ACC112 (cell line): Measurements from ENCODE around the gene SLC66A3.

Source experiments
- H2AFZ ChIP-seq: fragments of 200-600 bp; sonication (generic); one replicate; pipeline ENCODE4 v1.6.0; 2017; ENCODE audit warnings: antibody characterized with exemption, low read length; ENCODE audit not compliant: unreplicated experiment
- H3K27ac ChIP-seq: fragments of 200-600 bp; sonication (generic); 2 replicates; pipeline ENCODE4 v1.5.1; 2014; ENCODE audit warnings: low read depth, mild to moderate bottlenecking, antibody characterized with exemption, low read length, moderate library complexity
- H3K27me3 ChIP-seq: fragments of 200-600 bp; sonication (generic); 2 replicates; pipeline ENCODE4 v1.6.1; 2014; ENCODE audit warnings: mild to moderate bottlenecking, antibody characterized with exemption, low read length, moderate library complexity, mixed read lengths; ENCODE audit not compliant: insufficient read depth
- H3K36me3 ChIP-seq: fragments of 200-600 bp; sonication (generic); 2 replicates; pipeline ENCODE4 v1.6.1; 2016; ENCODE audit warnings: mild to moderate bottlenecking, antibody characterized with exemption, low read length, moderate library complexity, mixed read lengths; ENCODE audit not compliant: insufficient read depth
- H3K4me1 ChIP-seq: fragments of 200-600 bp; sonication (generic); one replicate; pipeline ENCODE4 v1.6.1; 2016; ENCODE audit warnings: low read length, mixed read lengths; ENCODE audit not compliant: insufficient read depth, unreplicated experiment, control insufficient read depth
- H3K4me3 ChIP-seq: fragments of 200-600 bp; sonication (generic); 2 replicates; pipeline ENCODE4 v1.5.1; 2014; ENCODE audit warnings: mild to moderate bottlenecking, low read depth, low read length
- H3K79me2 ChIP-seq: fragments of 200-600 bp; sonication (generic); one replicate; pipeline ENCODE4 v1.6.0; 2016; ENCODE audit warnings: low read length; ENCODE audit not compliant: control insufficient read depth, unreplicated experiment, insufficient read depth

The SLC66A3 gene

DNA sequence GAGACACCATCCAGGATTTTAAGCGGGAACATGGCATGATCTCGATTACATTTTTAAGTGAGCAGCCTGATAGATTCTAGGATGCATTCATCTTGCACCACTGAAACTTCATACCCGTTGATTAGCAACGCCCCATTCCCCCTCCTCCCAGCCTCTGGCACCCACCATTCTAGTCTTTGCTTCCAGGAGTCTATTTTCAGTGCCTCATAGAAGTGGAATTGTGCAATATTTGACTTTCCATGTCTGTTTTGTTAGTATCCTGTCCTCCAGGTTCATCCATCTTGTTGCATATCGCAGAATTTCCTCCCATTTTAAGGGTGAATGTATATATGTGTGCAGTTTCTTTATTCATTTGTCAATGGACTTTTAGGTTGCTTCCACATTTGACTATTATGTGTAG, 20.9 kb upstream of the SLC66A3 start:
- Histone ChIP-seq H3K79me2 (no peaks in the 10 kb centered on the region), H3K4me1 (peaks cover 6% of the 10 kb centered on the region), H3K27me3 (peaks cover 8% of the 10 kb centered on the region), H3K27ac (no peak overlapping the region), H2AFZ (no peak overlapping the region), H3K4me3 (no peak overlapping the region), H3K36me3 (no peaks in the 10 kb centered on the region)

DNA sequence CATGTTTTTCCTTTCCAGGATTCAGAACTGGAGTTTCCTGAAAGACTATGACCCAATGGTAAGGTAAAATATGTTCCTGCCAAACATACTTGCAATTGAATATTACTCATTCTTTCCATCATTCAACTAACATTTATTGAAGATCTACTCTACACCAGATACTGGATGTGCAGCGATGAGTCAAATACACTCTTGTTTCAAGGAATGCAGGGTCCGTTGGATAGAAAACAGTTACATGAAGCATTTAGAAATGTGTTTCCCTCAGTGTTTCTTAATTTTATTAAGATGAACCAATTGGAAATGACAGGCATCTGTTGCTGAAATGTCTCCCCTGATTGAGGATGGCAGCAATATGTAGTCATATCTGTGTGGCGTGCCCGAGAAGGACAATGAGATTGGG, 14.8 kb upstream of the SLC66A3 start:
- H3K79me2 ChIP-seq = no peaks in the 10 kb centered on the region
- H3K36me3 ChIP-seq = no peaks in the 10 kb centered on the region
- H3K27me3 ChIP-seq = peaks cover 29% of the 10 kb centered on the region
- H3K4me1 ChIP-seq = no peaks in the 10 kb centered on the region
- no peak overlapping the region for H2AFZ ChIP-seq
- H3K27ac ChIP-seq = no peak overlapping the region
- no peak overlapping the region for H3K4me3 ChIP-seq

DNA sequence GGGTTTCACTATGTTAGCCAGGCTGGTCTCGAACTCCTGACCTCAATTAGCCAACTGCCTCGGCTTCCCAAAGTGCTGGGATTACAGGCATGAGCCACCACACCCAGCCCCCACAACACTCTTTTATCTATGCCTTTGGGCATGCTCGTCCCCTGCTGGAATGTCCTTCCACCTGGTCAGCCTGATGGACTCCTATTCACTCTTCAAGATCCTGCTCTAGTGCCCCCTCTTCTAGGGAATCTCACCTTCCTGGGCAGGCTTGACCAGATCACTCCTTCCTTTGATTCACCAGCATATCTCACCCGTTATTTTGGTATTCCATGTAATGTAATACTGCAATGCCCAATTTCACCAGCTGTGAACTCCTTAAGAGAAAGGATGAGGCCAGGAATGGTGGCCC, 13.9 kb upstream of the SLC66A3 start:
- Histone ChIP-seq H3K36me3 (no peaks in the 10 kb centered on the region), H3K4me3 (no peak overlapping the region), H3K79me2 (no peaks in the 10 kb centered on the region), H3K27me3 (peaks cover 23% of the 10 kb centered on the region), H2AFZ (no peak overlapping the region), H3K27ac (no peak overlapping the region), H3K4me1 (no peaks in the 10 kb centered on the region)

DNA sequence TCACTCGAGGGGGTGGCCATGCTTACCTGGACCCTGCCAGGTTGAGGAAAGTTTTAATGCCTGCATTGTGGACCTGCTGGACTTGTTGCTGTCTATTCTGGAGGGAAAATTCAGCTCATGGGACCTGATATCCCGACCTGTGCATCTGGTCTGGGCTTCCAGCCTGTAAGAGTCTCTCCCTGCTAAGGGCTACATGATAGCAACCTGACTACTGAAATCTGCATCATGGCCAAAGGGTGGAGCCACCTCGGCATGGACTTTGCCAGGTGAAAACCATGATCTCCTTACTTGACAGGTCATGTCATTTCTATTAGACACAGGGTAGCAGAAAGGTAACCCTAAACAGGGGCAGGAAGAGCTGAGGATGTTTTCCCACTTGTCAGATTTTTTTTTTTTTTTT, 12.9 kb upstream of the SLC66A3 start:
- H2AFZ ChIP-seq = no peak overlapping the region
- no peaks in the 10 kb centered on the region for H3K79me2 ChIP-seq
- H3K36me3 ChIP-seq = no peaks in the 10 kb centered on the region
- H3K27ac ChIP-seq = no peak overlapping the region
- no peaks in the 10 kb centered on the region for H3K4me1 ChIP-seq
- peaks cover 21% of the 10 kb centered on the region for H3K27me3 ChIP-seq
- H3K4me3 ChIP-seq = no peak overlapping the region

DNA sequence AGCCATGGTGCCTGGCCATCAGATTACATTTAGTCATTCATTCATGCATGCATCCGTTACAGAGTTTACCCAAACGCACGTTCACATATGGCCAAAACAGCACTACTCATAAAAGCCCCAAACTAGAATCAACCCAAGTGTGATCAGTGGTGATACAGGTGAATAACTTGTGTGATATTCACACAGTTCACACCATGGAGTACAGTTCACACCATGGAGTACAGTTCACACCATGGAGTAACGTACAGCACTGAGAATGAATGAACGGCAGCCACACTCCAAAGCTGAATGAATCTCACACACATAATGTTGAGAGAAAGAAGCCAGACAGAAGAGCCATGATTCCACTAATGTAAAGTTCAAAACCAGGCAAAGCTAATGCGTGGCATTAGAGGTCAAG, 12.3 kb upstream of the SLC66A3 start:
- Histone ChIP-seq H3K27me3 (peaks cover 21% of the 10 kb centered on the region), H3K36me3 (no peaks in the 10 kb centered on the region), H2AFZ (no peak overlapping the region), H3K79me2 (no peaks in the 10 kb centered on the region), H3K4me1 (no peaks in the 10 kb centered on the region), H3K27ac (no peak overlapping the region), H3K4me3 (no peak overlapping the region)

DNA sequence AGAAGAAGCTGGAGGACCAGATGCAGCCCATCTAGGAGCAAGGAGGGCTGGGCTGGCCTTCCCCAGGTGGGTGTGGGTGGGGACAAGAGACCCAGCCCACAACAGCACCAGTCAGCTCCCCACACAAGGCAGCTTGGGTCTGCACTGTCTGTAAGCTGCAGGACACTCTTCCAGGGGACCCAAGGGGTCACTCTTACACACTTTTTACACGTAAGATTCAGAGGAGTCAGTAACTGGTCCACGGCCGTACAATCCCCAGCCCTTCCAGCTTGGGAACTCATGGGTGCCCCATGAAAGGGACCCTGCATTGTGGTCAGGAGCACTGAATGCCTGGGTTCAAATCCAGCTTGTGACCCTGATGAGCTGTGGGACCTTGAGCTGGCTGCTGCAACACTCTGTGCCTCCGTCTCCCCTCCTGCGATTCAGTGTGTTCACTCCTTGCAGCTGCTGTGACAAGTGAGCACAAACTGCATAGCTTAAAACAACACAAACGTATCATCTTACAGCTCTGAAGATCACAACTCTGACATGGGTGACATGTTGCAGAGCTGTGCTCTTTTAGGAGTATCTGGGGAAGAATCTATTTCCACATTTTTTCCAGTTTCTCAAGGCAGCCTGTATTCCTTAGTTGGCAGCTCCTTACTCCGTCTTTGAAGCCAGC, 11.1 kb upstream of the SLC66A3 start:
- Histone ChIP-seq H3K27me3 (peaks cover 21% of the 10 kb centered on the region), H3K4me3 (no peak overlapping the region), H3K4me1 (no peaks in the 10 kb centered on the region), H3K79me2 (no peaks in the 10 kb centered on the region), H2AFZ (no peak overlapping the region), H3K36me3 (no peaks in the 10 kb centered on the region), H3K27ac (no peak overlapping the region)

DNA sequence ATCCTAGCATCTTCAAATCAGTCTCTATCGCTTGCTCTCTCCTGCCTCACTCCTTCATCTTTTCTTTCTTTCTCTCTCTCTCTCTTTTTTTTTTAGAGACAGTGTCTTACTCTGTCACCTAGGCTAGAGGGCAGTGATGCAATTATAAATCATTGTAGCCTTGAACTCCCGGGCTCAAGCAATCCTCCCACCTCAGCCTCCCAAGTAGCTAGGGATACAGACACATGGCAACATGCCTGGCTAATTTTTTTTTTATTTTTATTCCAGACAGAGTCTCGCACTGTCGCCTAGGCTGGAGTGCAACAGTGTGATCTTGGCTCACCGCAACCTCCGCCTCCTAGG, 10.6 kb upstream of the SLC66A3 start:
- Histone ChIP-seq H3K4me1 (no peaks in the 10 kb centered on the region), H3K27ac (no peak overlapping the region), H2AFZ (no peak overlapping the region), H3K36me3 (no peaks in the 10 kb centered on the region), H3K4me3 (no peak overlapping the region), H3K27me3 (peaks cover 21% of the 10 kb centered on the region), H3K79me2 (no peaks in the 10 kb centered on the region)

DNA sequence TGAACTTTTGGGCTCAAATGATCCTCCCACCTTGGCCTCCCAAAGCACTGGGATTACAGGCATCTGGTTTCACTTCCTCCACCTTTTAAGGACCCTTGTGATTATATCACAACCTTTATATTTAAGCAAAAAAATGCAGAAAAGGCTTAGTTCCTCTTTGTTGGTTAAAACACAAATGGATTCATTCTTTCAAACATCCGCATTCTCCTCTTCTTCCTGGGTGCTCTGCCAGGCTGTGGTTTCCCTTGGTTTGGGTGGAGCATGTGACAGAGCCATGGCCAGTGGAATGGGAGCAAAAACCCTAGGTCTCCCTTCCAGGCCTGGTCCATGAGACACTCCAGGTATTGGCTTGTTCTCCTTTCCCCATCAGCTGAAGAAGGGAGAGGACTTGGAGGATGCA, 9.9 kb upstream of the SLC66A3 start:
- H3K79me2 ChIP-seq = no peaks in the 10 kb centered on the region
- H2AFZ ChIP-seq = no peak overlapping the region

DNA sequence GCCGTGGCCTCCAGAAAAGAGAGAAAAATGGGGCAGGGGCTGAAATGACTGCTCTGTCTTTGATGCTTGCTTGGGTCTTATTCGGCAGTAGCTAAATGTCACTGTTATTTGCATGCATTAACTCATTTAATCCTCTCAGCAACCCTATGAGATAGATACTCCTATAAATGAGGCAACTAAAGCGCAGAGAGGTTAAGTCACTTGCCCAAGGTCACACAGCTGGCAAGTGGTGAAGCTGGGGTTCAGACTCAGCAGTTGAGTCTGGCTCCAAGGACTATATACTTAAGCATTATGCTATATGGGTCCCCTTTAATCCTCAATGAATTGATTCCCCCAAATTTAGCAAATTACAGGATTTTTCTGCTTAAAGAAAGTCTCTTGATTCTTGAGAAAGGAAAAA, 9.2 kb upstream of the SLC66A3 start:
- Histone ChIP-seq H2AFZ (no peak overlapping the region), H3K36me3 (no peaks in the 10 kb centered on the region), H3K27ac (no peak overlapping the region), H3K27me3 (peaks cover 21% of the 10 kb centered on the region), H3K79me2 (no peaks in the 10 kb centered on the region), H3K4me1 (no peaks in the 10 kb centered on the region), H3K4me3 (no peak overlapping the region)

More for the DNA sequence above, 9.9 kb upstream of the SLC66A3 start:
- Histone ChIP-seq H3K4me1 (no peaks in the 10 kb centered on the region), H3K27me3 (peaks cover 21% of the 10 kb centered on the region), H3K36me3 (no peaks in the 10 kb centered on the region), H3K27ac (no peak overlapping the region), H3K4me3 (no peak overlapping the region)

DNA sequence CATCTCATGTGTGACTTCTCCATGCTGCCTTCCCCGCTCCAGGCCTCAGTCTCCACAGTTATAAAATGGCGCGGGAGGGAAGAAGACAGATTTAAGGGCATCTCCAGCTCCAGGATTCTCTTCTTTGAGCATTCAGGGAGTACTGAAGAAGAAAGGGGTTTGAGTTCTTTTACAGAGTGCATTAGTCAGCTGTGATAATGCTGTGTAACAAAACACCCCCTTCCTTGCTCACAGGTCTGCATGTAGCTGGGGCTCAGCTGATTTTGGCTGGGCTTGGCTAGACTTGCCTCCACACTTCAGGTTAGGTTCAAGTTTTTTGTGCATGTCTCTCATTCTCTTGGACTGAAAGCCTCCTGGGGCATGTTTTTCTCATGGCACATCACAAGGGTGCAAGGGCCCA, 8.0 kb upstream of the SLC66A3 start:
- Histone ChIP-seq H3K4me3 (no peak overlapping the region), H3K4me1 (no peaks in the 10 kb centered on the region), H3K79me2 (no peaks in the 10 kb centered on the region), H3K36me3 (no peaks in the 10 kb centered on the region), H3K27me3 (peaks cover 19% of the 10 kb centered on the region), H2AFZ (no peak overlapping the region), H3K27ac (no peak overlapping the region)

DNA sequence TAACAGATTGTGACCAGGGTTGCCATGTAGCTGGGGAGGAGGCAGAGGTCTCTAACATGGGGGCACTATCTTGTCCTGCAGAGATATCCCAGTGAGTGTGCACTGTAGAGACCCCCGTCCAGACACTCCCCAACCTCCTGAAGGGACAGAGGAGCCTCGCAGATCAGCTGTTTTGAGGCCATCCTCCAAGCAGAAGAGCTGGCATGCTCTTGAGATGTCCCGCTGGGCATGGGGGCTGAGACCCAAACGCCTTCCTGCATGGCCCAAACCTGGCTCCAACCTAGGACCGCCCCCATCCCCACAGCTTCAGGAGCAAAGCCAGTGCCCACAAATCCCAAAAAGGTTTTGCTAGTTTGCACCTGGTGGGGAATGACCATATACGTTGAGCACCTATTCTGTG, 2.7 kb upstream of the SLC66A3 start:
- no peaks in the 10 kb centered on the region for H3K27me3 ChIP-seq
- no peak overlapping the region for H2AFZ ChIP-seq
- no peaks in the 10 kb centered on the region for H3K79me2 ChIP-seq
- H3K4me1 ChIP-seq = peaks cover 10% of the 10 kb centered on the region
- no peak overlapping the region for H3K4me3 ChIP-seq
- H3K36me3 ChIP-seq = no peaks in the 10 kb centered on the region
- H3K27ac ChIP-seq = no peak overlapping the region
